NCI-H2171 (cell line): ENCODE measurements around the gene PDGFA.

Experiments
- DNase-seq: peaks from one replicate; lab custom pipeline; 2025; lab: John Stamatoyannopoulos, UW

PDGFA gene

GRCh38 chr7:489876-490275, 29.8 kb downstream of the PDGFA start:
- no peak for DNase-seq

DNA sequence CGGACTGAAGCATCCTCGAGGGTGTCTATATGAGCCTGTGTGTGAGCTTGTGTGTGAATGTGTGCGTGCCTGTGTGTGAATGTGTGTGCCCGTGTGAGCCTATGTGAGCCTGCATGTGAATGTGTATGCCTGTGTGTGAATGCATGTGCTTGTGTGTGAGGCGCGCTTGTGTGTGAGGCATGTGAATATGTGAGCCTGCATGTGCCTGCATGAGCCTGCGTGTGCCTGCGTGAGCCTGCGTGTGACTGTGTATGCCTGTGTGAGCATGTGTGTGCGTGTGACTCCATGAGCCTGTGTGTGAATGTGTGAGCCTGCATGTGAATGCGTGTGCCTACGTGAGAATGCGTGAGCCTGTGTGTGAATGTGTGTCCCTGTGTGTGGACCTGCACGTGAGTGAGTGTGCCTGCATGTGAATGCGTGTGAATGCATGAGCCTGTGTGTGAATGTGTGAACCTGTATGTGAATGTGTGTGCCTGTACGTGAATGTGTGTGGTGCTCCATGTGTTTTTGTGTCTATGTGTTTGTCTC, 33.4 kb downstream of the PDGFA start:
- DNase-seq = no peak

DNA sequence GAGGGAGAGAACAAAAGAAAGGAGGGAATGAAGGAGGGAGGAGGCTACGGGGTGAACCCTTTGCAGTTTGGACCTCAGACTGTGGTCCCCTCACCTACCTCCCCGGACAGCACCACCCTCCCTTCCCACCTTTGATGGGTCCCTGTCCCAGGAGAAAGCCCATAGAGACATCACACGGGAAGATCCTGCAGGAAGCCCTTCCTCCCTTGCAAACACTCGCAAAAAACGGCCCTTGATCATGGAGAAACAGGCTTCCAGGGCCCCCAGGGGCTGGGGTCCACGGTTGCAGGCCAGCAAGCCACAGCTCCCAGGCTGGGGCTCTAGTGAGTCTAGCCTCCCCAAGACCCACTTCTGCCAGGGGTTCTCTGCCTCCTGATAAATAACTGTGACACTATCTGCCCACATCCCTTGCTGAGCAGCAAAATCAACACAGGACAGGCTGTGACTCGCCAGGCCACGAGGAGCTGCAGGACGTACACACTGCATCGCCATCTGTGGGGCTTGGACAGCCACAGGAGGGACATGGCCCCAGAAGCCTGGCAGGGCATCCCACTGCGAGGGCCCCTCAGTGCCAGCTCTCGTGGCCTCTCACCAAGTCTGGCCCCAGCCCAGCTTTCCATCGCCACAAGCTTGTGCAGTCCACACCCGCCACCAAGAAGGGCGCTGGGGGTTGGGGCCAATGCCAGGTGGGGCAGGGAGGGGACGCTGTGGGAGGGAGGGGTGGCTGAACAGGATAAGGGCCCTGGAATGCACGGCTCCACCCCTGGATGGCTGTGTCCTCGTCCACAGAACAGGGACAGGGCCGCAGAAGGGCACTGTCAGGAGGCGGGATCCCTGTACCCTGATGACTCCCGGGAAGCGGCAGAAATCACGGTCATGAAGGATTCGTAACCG, 34.2 kb downstream of the PDGFA start:
- no peak for DNase-seq

DNA sequence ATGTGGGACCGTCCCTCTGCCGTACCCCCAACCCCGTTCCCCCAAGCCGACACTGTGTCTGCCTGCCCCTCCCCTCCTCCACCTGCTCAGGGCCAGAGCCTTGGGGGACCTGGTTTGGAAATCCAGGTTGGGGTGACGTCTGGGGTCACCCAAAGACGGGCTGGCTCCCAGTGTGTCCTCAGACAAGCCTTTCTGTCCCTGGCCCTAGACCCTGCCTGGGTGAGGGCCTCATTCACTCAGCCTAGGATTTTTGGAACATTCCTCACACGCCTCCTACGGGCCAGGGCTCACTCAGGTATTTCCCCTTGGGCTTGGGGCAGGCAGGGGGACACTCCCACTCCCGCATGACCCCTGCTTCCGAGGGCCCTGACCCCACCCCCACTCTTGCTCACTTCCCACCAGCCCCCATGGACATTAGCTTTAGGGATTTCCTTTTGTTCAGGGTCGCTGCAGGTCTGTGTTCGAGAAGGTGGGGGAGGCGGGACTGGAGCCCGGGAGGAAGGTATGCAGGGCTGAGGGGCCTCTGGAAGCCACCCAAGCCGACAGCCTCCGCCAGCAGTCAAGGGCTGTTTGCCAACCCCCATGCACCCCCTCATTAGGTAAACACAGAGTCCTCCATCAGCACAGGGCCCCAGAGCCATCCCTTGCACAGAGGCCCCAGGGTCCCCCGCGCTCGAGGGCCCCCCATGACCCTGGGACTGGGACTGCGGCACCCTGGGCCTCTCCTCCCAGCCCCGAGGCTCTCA, 35.1 kb downstream of the PDGFA start:
- no peak for DNase-seq

- no peak for DNase-seq
Measured at GRCh38 chr7:483656-484355, 35.8 kb downstream of the PDGFA start.

GRCh38 chr7:482521-483083, 37.0 kb downstream of the PDGFA start:
- DNase-seq = no peak

DNA sequence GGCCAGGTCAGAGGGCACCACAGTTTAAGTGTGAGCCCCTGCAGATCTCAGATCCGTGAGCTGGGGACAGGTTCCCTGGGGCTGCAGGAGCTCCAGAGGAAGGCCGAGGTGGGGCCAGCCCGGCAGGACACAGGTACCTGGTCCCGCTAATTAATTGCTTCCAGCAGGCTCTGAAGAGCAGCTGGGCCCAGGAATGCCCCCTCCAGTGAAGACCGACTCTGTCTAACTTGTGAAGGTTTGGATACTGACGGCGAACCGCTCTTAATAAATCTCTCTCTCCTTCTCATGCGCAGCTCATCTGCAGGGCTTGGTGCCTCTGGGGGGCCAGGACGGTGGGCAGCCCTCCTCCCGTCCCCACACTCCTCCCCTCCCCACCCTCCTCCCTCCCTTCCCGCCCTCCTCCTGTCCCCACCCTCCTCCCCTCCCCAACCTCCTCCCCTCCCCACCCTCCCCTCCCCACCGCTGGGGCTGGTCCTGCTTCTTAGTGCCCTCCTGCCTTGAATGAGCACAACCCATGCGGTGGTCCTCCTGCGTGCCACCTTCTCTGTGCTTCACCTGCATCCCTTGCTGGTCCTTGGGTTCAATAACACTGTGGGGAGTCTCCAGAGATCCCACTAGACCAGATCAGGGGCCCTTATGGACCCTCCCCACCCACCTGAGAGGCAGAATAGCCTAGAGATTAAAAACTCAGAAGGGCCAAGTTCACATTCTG, 38.3 kb downstream of the PDGFA start:
- no peak for DNase-seq

- DNase-seq = no peak
Measured at GRCh38 chr7:480531-481218, 39.0 kb downstream of the PDGFA start.

GRCh38 chr7:479948-480499, 39.6 kb downstream of the PDGFA start:
- no peak for DNase-seq

GRCh38 chr7:479115-479947, 40.3 kb downstream of the PDGFA start:
- DNase-seq = no peak

DNA sequence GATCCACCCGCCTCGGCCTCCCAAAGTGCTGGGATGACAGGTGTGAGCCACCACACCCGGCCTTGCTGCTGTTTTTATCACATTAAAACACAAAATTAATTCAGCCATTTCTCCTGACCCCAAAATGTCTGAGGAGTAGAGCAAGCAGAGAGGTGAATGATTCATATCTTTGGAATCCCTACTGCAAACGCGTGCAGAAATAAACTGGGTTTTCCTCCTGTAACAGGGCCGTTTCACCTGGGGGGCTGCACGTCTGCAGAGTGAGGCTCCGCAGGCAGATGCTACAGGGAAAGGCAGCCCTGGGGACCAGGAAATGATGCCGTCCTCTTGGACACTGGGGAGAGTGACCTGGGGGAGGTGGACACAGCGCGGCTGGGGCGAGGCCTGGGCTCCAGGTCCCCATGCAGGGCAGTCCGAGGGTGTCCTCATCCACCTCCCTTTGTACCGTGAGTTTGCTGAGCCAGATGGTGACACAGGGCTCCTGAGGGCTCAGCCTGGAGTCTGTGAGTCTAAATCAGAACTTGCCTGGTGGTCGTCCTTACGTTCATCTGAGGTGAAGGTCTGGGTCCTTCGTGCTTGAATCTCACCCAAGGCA, 41.9 kb downstream of the PDGFA start:
- DNase-seq = no peak

GRCh38 chr7:476736-477360, 42.8 kb downstream of the PDGFA start:
- no peak for DNase-seq

DNA sequence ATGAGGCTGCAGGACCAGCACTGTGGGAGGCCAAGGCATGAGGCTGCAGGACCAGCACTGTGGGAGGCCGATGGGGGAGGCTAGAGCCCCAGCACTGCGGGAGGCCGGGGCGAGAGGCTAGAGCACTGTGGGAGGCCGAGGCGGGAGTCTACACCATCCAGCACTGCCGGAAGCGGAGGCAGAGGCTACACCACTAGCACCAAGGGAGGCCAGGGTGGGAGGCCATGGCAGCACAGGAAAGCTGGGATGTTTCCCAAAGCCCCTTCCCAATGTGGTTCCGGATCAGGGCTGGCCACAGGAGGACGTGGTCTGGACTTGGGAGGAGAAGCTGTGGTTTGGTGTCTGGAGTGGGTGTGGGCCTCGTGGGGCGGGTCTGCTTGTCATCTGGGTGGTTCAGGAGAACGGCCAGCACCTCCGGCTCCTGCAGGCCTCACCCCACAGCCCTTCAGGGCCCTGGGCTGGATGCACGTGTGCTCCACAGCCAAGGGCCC, 43.6 kb downstream of the PDGFA start:
- DNase-seq = no peak

- no peak for DNase-seq
Measured at GRCh38 chr7:475425-475728, 44.3 kb downstream of the PDGFA start.

- no peak for DNase-seq
Measured at GRCh38 chr7:474605-475424, 44.8 kb downstream of the PDGFA start.

- no peak for DNase-seq
Measured at GRCh38 chr7:473870-474604, 45.6 kb downstream of the PDGFA start.

- DNase-seq = no peak
Measured at GRCh38 chr7:473211-473734, 46.4 kb downstream of the PDGFA start.
